Measurements from ENCODE around the gene ATP5F1D. TPM values are rescaled to one million over a fixed set of nuclear protein-coding genes. Genes with fewer than 3 reads are reported as not detected.

Gene ATP5F1D
- total RNA-seq, 1 experiment from 2014 or later = 102 TPM

DNA sequence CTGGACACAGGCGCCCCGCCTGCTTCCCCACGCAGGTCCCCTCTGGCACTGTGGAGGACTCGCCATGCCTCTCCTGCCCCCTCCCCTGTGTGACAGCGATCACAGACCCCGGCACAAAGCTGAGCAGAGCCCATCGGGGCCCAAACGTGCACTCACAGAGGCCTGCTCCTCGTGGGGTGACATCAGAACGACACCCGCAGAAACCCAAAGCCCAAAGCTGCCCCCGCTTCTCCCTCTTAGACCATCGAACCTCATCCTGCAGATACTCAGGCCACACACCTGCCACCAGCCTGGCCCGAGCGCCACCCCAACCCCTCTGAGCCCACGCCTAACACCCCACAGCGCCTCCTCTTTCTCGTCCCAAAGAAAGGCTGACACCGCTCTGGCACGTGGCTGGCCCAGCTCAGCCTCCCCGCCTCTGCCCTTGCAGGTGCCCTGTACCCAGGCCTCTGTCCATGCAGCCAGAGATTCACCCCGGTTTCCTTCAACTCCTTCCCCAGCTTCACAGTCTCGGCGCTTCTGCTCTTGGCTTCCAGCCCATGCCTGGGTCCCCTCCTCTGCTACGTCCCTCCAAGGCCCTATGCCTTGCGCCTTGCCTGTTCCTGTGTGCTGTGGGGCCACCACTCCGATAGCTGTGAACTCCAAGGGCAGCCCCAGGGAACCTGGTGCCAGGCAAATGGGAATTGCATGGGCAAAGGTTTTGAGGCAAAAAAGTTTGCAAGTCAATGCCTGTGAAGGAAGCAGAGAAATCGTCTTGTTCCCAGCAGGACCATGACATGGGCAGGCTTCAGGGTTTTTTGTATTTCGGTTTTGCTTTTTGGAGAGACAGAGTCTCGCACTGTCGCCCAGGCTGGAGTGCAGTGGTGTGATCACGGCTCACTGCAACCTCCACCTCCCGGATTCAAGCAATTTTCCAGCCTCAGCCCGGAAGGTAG lies 2.9 kb upstream of the ATP5F1D start:
- Histone ChIP-seq H2AFZ (ENCODE audit: low read length) (no peak overlapping the region), H3K4me1 (ENCODE audit: insufficient read depth, low read length) (peaks cover 9% of the 10 kb centered on the region), H3K9ac (ENCODE audit: low read length) (no peak overlapping the region), H3K4me2 (ENCODE audit: low read length) (peak overlapping the region; percentile 62), H3K27ac (ENCODE audit: low read length) (no peak overlapping the region), H3K9me3 (ENCODE audit: low read length) (no peaks in the 10 kb centered on the region), H3K4me3 (ENCODE audit: low read length) (no peak overlapping the region; the same call in 1 of the 2 replicates), H3F3A (ENCODE audit: low read length, unreplicated experiment) (no peaks in the 10 kb centered on the region), H3K27me3 (ENCODE audit: low read length) (no peaks in the 10 kb centered on the region), H3K9me2 (replicated peaks; ENCODE audit: low read length) (no peaks in the 10 kb centered on the region), H4K20me1 (ENCODE audit: low read length) (no peaks in the 10 kb centered on the region), H3K36me3 (ENCODE audit: low read depth, low read length) (no peaks in the 10 kb centered on the region), H3K79me2 (ENCODE audit: low read length) (peaks cover 28% of the 10 kb centered on the region)
- TF ChIP-seq EZH2 (IDR thresholded peaks at IDR 0.05; ENCODE audit: low read length, unreplicated experiment) = no peak
- TF ChIP-seq EZH2phosphoT487 (IDR thresholded peaks at IDR 0.05; ENCODE audit: borderline replicate concordance, low read length) = no peak
- TF ChIP-seq, protein P1, sequence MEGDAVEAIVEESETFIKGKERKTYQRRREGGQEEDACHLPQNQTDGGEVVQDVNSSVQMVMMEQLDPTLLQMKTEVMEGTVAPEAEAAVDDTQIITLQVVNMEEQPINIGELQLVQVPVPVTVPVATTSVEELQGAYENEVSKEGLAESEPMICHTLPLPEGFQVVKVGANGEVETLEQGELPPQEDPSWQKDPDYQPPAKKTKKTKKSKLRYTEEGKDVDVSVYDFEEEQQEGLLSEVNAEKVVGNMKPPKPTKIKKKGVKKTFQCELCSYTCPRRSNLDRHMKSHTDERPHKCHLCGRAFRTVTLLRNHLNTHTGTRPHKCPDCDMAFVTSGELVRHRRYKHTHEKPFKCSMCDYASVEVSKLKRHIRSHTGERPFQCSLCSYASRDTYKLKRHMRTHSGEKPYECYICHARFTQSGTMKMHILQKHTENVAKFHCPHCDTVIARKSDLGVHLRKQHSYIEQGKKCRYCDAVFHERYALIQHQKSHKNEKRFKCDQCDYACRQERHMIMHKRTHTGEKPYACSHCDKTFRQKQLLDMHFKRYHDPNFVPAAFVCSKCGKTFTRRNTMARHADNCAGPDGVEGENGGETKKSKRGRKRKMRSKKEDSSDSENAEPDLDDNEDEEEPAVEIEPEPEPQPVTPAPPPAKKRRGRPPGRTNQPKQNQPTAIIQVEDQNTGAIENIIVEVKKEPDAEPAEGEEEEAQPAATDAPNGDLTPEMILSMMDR (conservative IDR thresholded peaks at IDR 0.05; ENCODE audit: low read depth, low read length) = no peak
- no TSS peak for BruUV-seq (replicated peaks)
- ChIA-PET CTCF (interaction anchor here (0.6 kb wide), 1 partner anchor 35 kb away, joined by 4 read pairs; no protein-coding TSS in a partner anchor), POLR2A (ENCODE audit: unreplicated experiment) (interaction anchor here (0.6 kb wide), 1 partner anchor 201 kb away, joined by 4 read pairs; no protein-coding TSS in a partner anchor)
- intact Hi-C loops (cut with micrococcal nuclease) = no loop called here
- ATAC-seq = no peak
- no peak for DNase-seq

DNA sequence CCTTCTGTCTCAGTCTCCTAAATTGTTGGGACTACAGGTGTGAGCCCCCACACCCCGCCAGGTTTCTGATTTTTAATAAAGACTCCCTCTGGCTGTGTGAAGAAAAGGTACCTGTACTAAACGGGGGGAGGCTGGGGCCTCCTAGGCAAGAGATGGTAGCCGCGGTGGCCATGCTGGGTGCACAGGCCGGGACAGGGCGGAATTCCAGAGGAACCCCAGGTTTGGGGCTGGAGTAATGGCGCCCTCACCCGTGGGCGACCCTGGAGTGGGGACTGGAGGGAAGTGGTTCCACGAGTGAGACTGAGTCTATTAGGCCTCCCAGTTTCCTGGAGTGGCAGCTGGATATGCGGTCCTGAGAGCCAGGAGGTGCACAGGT lies 2.1 kb upstream of the ATP5F1D start:
- no peak overlapping the region for H3K4me3 ChIP-seq (ENCODE audit: low read length)

More for the DNA sequence above, 2.1 kb upstream of the ATP5F1D start:
- no peak overlapping the region for H2AFZ ChIP-seq (ENCODE audit: low read length)
- TF ChIP-seq EZH2 (IDR thresholded peaks at IDR 0.05; ENCODE audit: low read length, unreplicated experiment) = no peak
- TF ChIP-seq, protein P1 (conservative IDR thresholded peaks at IDR 0.05; ENCODE audit: low read depth, low read length) = no peak
- no peak for TF ChIP-seq EZH2phosphoT487 (IDR thresholded peaks at IDR 0.05; ENCODE audit: borderline replicate concordance, low read length)
- intact Hi-C loops (cut with micrococcal nuclease) = no loop called here
- H3F3A ChIP-seq (ENCODE audit: low read length, unreplicated experiment) = no peaks in the 10 kb centered on the region
- peaks cover 35% of the 10 kb centered on the region for H3K79me2 ChIP-seq (ENCODE audit: low read length)
- ChIA-PET POLR2A (ENCODE audit: unreplicated experiment) (interaction anchor here (0.6 kb wide), 1 partner anchor 202 kb away, joined by 4 read pairs; no protein-coding TSS in a partner anchor), CTCF (interaction anchor here (0.6 kb wide), 1 partner anchor 36 kb away, joined by 4 read pairs; no protein-coding TSS in a partner anchor)
- BruUV-seq (replicated peaks) = no TSS peak
- no peak overlapping the region for H3K4me2 ChIP-seq (ENCODE audit: low read length)
- H3K9me2 ChIP-seq (replicated peaks; ENCODE audit: low read length) = no peaks in the 10 kb centered on the region
- H3K9ac ChIP-seq (ENCODE audit: low read length) = no peak overlapping the region
- H3K9me3 ChIP-seq (ENCODE audit: low read length) = no peaks in the 10 kb centered on the region
- DNase-seq (no peak), ATAC-seq (no peak)
- H3K27ac ChIP-seq (ENCODE audit: low read length) = no peak overlapping the region
- H4K20me1 ChIP-seq (ENCODE audit: low read length) = no peaks in the 10 kb centered on the region
- H3K36me3 ChIP-seq (ENCODE audit: low read depth, low read length) = no peaks in the 10 kb centered on the region
- H3K27me3 ChIP-seq (ENCODE audit: low read length) = no peaks in the 10 kb centered on the region
- peaks cover 17% of the 10 kb centered on the region for H3K4me1 ChIP-seq (ENCODE audit: insufficient read depth, low read length)

Measured in PC-3 (cell line).